Mesendoderm (in vitro differentiated cells): ENCODE results near the gene SRP14.

Experiments used
- DNase-seq: peaks from one replicate; pipeline ENCODE4 v3.0.0; 2013
- H2AK5ac ChIP-seq: 2 replicates; pipeline ENCODE4 v1.6.1; 2013; ENCODE audit warnings: low read length, inconsistent platforms
- H2BK120ac ChIP-seq: 2 replicates; pipeline ENCODE4 v1.6.1; 2013; ENCODE audit warnings: low read depth, mild to moderate bottlenecking, low read length, moderate library complexity, mixed read lengths
- H2BK15ac ChIP-seq: replicated peaks from 2 replicates; pipeline ENCODE4 v1.6.1; 2013; ENCODE audit warnings: low read depth, mild to moderate bottlenecking, moderate library complexity
- H2BK5ac ChIP-seq: 2 replicates; pipeline ENCODE4 v1.6.1; 2013; ENCODE audit warnings: low read length, inconsistent platforms
- H3K18ac ChIP-seq: 2 replicates; pipeline ENCODE4 v1.6.1; 2013; ENCODE audit warnings: mild to moderate bottlenecking, low read length, mixed read lengths
- H3K23ac ChIP-seq: one replicate; pipeline ENCODE4 v1.6.1; 2013; ENCODE audit warnings: low read length
- H3K27ac ChIP-seq: 2 replicates; pipeline ENCODE4 v1.5.1; 2013; ENCODE audit warnings: low read depth, mild to moderate bottlenecking, inconsistent platforms, low read length, moderate library complexity
- H3K27me3 ChIP-seq: 2 replicates; pipeline ENCODE4 v1.6.1; 2013; ENCODE audit warnings: low read length, control low read depth, mild to moderate bottlenecking, inconsistent platforms; ENCODE audit not compliant: insufficient read depth, poor library complexity
- H3K36me3 ChIP-seq: 2 replicates; pipeline ENCODE4 v1.6.1; 2013; ENCODE audit warnings: low read length, inconsistent platforms; ENCODE audit not compliant: control insufficient read depth, insufficient read depth
- H3K4ac ChIP-seq: one replicate; pipeline ENCODE4 v1.6.1; 2013; ENCODE audit warnings: low read depth, mild to moderate bottlenecking, low read length, moderate library complexity
- H3K4me1 ChIP-seq: 2 replicates; pipeline ENCODE4 v1.6.1; 2013; ENCODE audit warnings: low read depth, low read length, inconsistent platforms; ENCODE audit not compliant: control insufficient read depth
- H3K4me2 ChIP-seq: 2 replicates; pipeline ENCODE4 v1.6.1; 2013; ENCODE audit warnings: low read length
- H3K4me3 ChIP-seq: 2 replicates; pipeline ENCODE4 v1.5.1; 2013; ENCODE audit warnings: mild to moderate bottlenecking, low read length
- H3K56ac ChIP-seq: one replicate; pipeline ENCODE4 v1.6.1; 2013; ENCODE audit warnings: low read length
- H3K79me1 ChIP-seq: 2 replicates; pipeline ENCODE4 v1.6.1; 2013; ENCODE audit warnings: low read length, inconsistent platforms
- H3K79me2 ChIP-seq: 2 replicates; pipeline ENCODE4 v1.6.1; 2013; ENCODE audit warnings: mild to moderate bottlenecking, low read length; ENCODE audit not compliant: control insufficient read depth, insufficient read depth
- H3K9ac ChIP-seq: 2 replicates; pipeline ENCODE4 v1.6.1; 2013; ENCODE audit warnings: low read length, inconsistent platforms
- H4K5ac ChIP-seq: one replicate; pipeline ENCODE4 v1.6.1; 2013; ENCODE audit warnings: low read length
- H4K8ac ChIP-seq: one replicate; pipeline ENCODE4 v1.6.1; 2013; ENCODE audit warnings: low read depth, mild to moderate bottlenecking, control low read depth, low read length, moderate library complexity
- WGBS: extraction: QIAGEN DNeasy Blood & Tissue Kit; methylation state at CpG from one replicate; pipeline ENCODE4 v1.1.7; 2013; ENCODE audit warnings: low lambda C conversion rate, missing lambda C conversion rate; ENCODE audit not compliant: insufficient coverage; ENCODE audit errors: extremely low coverage; 5-methylcytosine and 5-hydroxymethylcytosine counted together

SRP14 gene

DNA sequence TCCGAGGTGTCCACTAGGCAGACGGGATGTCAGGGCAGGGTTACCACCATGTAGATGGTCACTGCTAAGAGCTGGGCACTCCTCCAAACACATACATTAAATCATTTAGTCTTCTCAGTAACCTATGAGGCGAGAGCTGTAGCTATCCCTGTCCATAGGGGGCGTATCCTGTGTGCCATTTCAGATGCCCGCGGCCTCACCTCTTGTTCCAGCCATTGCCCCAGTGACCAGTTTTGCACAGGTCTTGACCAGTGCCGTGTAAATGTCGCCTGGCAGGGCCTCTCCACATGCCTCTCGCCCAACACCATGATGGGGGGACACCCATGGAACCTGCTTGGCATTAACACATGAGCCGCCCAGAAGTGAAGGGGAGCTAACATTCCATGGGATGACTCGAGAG is 20.8 kb upstream of the SRP14 start:
- Histone ChIP-seq H2BK120ac (no peak overlapping the region), H3K27ac (no peak overlapping the region), H3K23ac (no peak overlapping the region), H3K4ac (no peak overlapping the region), H4K5ac (no peak overlapping the region), H3K18ac (no peak overlapping the region), H3K79me2 (no peaks in the 10 kb centered on the region), H3K56ac (no peak overlapping the region), H2BK5ac (no peak overlapping the region), H3K4me1 (peaks cover 9% of the 10 kb centered on the region), H2AK5ac (no peak overlapping the region), H3K4me3 (no peak overlapping the region), H3K79me1 (no peaks in the 10 kb centered on the region), H3K9ac (no peak overlapping the region), H3K36me3 (no peaks in the 10 kb centered on the region), H3K4me2 (no peak overlapping the region), H2BK15ac (no peak overlapping the region), H4K8ac (no peak overlapping the region), H3K27me3 (no peaks in the 10 kb centered on the region)
- no peak for DNase-seq
- WGBS: no CpG with 5 or more reads among the region's 11 CpGs

DNA sequence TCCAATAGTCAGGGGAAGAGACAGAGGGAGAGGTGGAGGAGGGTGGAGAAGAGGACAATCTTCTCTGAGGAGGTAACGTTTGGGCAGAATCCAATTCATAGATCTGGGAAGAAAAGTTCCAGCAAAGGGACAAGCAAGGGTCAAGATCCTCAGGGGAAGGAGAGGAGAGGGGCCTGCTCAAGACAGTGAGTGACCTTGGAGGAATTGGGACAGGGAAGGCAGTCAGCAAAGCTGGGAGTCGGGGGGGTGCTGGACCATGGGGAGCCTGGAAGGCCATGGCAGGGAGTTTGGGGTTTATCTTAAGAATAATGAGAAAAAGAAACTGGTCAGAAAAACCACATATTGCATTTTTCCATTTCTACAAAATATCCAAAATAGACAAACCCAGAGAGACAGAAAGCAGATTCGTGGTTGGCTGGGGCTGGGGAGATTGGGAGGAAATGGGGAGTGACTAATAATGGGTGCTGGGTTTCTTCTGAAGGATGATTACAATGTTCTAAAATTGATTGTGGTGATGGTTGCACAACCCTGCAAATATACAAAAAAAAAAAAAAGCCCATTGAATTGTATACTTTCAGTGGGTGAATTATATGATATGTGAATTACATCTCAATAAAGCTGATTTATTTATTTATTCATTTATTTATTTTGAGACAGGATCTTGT is 19.6 kb upstream of the SRP14 start:
- H3K23ac ChIP-seq: no peak overlapping the region
- no peak overlapping the region for H2AK5ac ChIP-seq
- no peak overlapping the region for H3K4ac ChIP-seq
- H3K79me1 ChIP-seq: no peaks in the 10 kb centered on the region
- no peaks in the 10 kb centered on the region for H3K79me2 ChIP-seq
- H3K36me3 ChIP-seq: no peaks in the 10 kb centered on the region
- DNase-seq: no peak
- H4K8ac ChIP-seq: no peak overlapping the region
- no peak overlapping the region for H3K4me3 ChIP-seq
- no peaks in the 10 kb centered on the region for H3K27me3 ChIP-seq
- no peak overlapping the region for H2BK15ac ChIP-seq
- no peak overlapping the region for H2BK120ac ChIP-seq
- no peak overlapping the region for H3K9ac ChIP-seq
- H2BK5ac ChIP-seq: no peak overlapping the region
- H4K5ac ChIP-seq: no peak overlapping the region
- H3K4me2 ChIP-seq: no peak overlapping the region
- peaks cover 2% of the 10 kb centered on the region for H3K4me1 ChIP-seq
- H3K18ac ChIP-seq: no peak overlapping the region
- WGBS: no CpG with 5 or more reads among the region's 3 CpGs
- no peak overlapping the region for H3K27ac ChIP-seq
- H3K56ac ChIP-seq: no peak overlapping the region

DNA sequence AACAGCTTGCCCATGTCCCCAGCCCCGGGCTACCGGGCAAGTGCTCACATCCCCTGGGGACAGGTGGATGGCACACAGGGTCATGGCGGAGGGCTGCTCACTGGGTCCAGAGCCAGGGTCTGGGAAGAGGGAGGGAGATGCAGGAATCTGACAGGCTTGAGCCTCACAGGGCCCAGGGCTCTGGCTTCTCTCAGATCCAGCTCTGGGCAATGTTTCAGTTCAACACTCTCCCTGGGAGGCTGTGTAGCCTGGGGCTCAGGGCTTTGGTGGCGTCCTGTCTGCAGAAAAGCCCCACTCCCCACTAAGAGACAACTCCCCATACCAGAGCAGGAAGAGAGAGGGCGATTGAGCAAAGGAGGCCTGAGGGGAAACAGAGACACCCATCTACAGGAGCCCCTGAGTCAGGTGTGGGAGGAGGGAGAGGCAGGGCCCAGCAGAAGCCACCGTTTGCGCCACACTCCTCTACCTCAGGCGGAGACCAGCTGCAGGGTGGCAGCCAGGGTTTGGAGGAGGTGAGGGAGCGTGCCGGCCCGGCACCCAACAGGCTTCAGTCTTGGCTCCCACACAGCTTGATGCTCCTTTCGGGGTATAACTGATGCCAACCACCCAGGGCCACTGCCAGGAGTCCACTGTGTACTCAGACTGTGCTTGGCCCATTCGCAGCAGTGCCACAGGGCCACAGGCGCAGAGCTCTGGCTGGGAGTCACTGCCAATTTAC is 16.8 kb upstream of the SRP14 start:
- no peak overlapping the region for H3K4me2 ChIP-seq
- H2AK5ac ChIP-seq: no peak overlapping the region
- H3K56ac ChIP-seq: no peak overlapping the region
- no peaks in the 10 kb centered on the region for H3K27me3 ChIP-seq
- no peaks in the 10 kb centered on the region for H3K36me3 ChIP-seq
- no peak overlapping the region for H4K5ac ChIP-seq
- H3K79me1 ChIP-seq: no peaks in the 10 kb centered on the region
- no peak overlapping the region for H2BK120ac ChIP-seq
- H4K8ac ChIP-seq: no peak overlapping the region
- H3K9ac ChIP-seq: no peak overlapping the region
- H2BK15ac ChIP-seq: no peak overlapping the region
- H2BK5ac ChIP-seq: no peak overlapping the region
- no peak overlapping the region for H3K27ac ChIP-seq
- no peaks in the 10 kb centered on the region for H3K4me1 ChIP-seq
- H3K4ac ChIP-seq: no peak overlapping the region
- peak; percentile 67 for DNase-seq
- WGBS: no CpG with 5 or more reads among the region's 14 CpGs
- no peak overlapping the region for H3K18ac ChIP-seq
- no peak overlapping the region for H3K23ac ChIP-seq
- no peaks in the 10 kb centered on the region for H3K79me2 ChIP-seq
- no peak overlapping the region for H3K4me3 ChIP-seq

DNA sequence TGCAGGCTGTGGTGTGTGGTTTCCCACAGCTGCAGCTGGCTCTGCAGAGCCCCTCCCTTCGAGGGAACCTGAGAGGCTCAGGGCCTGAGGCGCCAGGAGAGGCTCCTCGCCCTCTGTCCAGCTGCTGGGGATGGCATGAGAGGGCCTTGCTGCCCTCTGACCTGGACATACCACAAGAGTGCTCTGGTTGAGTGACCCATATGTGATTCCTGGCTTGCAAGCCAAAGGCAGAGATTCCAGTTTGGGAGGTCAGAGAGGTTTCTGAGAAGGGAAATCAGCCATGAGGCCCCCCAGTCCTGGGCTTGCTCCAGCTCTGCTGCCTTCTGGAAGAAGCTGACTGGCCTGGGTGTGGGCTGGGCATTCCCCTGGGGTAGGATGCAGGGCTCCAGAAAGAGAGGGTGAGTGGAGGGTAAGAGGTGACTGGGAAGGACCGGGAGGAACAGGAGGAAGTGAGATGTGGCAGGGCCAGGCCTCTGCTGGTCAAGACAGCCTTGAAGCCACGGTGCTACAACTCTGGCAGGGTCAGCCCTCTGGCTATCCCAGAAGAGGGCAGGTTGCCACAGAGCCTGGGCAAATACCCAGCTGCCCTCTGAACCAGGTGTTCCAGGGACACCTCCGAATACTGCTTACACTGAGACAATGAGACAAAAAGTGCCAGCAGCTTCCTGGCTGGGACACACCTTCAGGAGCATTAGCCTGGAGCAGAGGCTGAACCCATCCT is 16.0 kb upstream of the SRP14 start:
- Histone ChIP-seq H3K4ac (no peak overlapping the region), H3K9ac (no peak overlapping the region), H2BK5ac (no peak overlapping the region), H3K4me2 (no peak overlapping the region), H2AK5ac (no peak overlapping the region), H4K5ac (no peak overlapping the region), H3K79me1 (no peaks in the 10 kb centered on the region), H2BK120ac (no peak overlapping the region), H2BK15ac (no peak overlapping the region), H4K8ac (no peak overlapping the region), H3K4me1 (no peaks in the 10 kb centered on the region), H3K56ac (no peak overlapping the region), H3K79me2 (no peaks in the 10 kb centered on the region), H3K23ac (no peak overlapping the region), H3K27me3 (no peaks in the 10 kb centered on the region), H3K36me3 (no peaks in the 10 kb centered on the region), H3K18ac (no peak overlapping the region), H3K4me3 (no peak overlapping the region), H3K27ac (no peak overlapping the region)
- no CpG with 5 or more reads among the region's 6 CpGs for WGBS
- DNase-seq: no peak

DNA sequence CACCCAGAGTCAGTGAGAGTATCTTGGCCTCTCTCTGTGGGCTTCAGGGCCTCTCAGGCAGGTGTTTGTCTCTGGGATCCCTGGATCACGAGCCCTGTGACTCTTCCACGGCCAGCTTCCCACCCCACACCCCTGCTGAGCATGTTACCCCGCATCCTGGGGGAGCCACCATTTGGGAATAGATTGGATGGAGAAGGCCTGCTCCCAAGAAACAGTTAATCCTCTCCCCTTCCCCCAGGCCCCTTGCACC is 15.5 kb upstream of the SRP14 start:
- no peak overlapping the region for H3K4ac ChIP-seq
- DNase-seq: no peak
- WGBS: no CpG with 5 or more reads among the region's 3 CpGs
- no peaks in the 10 kb centered on the region for H3K79me1 ChIP-seq
- H3K23ac ChIP-seq: no peak overlapping the region
- H2BK5ac ChIP-seq: no peak overlapping the region
- H3K4me2 ChIP-seq: no peak overlapping the region
- no peak overlapping the region for H4K8ac ChIP-seq
- H2BK120ac ChIP-seq: no peak overlapping the region
- H2AK5ac ChIP-seq: no peak overlapping the region
- H3K79me2 ChIP-seq: no peaks in the 10 kb centered on the region
- H4K5ac ChIP-seq: no peak overlapping the region
- H3K27me3 ChIP-seq: no peaks in the 10 kb centered on the region
- H3K56ac ChIP-seq: no peak overlapping the region
- no peak overlapping the region for H3K4me3 ChIP-seq
- no peak overlapping the region for H2BK15ac ChIP-seq
- H3K27ac ChIP-seq: no peak overlapping the region
- H3K9ac ChIP-seq: no peak overlapping the region
- H3K18ac ChIP-seq: no peak overlapping the region
- no peaks in the 10 kb centered on the region for H3K4me1 ChIP-seq
- no peaks in the 10 kb centered on the region for H3K36me3 ChIP-seq
